GM08714 (cell line): ENCODE results near the gene MRM1.

Experiments used
- H3K4me3 ChIP-seq: fragments of 200-500 bp; sonication (Bioruptor generic); 2 replicates; pipeline ENCODE4 v1.5.1; 2014; ENCODE audit warnings: mild to moderate bottlenecking, low read length, inconsistent platforms
- ZNF274 ChIP-seq: IDR thresholded peaks from 2 replicates; pipeline ENCODE4 v1.6.1; 2012; ENCODE audit warnings: mild to moderate bottlenecking, low read depth, low read length

MRM1 gene

DNA sequence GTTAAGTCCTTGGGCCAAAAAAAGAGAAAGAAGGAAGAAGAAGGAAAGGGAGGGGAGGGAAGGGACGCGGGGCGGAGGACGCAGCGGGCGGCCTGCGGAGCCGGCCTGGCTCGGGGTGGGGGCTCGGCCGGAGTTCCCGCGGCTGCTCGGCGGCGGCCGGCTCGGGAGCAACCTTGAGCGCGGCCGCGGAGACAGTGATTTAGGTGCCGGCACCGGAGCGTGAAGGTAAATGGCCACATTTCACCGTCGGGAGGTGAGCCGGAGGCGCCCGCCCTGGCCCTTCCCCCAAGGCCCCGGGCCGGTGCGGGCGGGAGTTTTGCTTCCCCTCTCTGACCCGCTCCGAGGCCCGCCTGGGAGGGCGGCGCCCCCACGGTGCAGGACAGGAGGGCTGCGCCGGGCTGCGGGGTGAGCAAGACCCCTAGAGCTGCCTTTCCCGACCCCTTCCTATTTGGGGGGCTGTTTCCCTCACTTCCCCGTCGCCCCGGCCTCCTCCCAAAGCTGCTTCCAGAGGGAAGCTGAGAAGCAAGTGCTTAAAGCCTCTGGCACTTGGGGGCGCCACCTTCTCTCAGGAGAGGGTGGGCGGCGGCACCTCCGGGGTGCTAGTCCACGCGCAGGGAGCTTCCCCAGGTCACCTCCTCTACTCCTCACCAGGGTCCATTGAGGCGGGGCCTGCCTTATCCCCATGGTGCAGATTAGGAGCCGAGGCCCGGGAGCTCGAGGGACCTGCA lies 56.5 kb downstream of the MRM1 start:
- no peak for TF ChIP-seq ZNF274
- no peak overlapping the region for H3K4me3 ChIP-seq
